ENCODE measurements around the gene DBNL. TPM values are rescaled to one million over a fixed set of nuclear protein-coding genes. Genes with fewer than 3 reads are reported as not detected.
"Not testable (repeated sequence)": the region's sequence is repeated elsewhere in the genome, so short reads cannot be mapped to it uniquely, and the experiment has no call there.

Gene DBNL
- total RNA-seq, 1 donor from 2014 or later = 33.1 TPM

DNA sequence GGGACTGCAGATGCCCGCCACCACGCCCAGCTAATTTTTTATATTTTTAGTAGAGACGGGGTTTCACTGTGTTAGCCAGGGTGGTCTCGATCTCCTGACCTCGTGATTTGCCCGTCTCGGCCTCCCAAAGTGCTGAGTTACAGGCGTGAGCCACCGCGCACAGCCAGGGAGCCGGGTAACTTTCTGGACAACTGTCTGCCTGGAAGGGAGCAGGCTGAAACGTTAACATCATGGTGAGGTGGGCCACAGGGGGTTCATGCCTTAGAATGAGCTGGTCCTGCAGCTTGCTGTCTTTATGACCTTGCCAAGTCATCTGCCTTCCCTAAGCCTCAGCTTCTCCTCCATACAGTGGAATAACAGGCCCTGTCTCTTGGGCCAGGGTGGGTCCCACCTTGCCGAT, 13.2 kb upstream of the DBNL start:
- H3K4me1 ChIP-seq; H3K27ac ChIP-seq (replicated peaks); H3K9me3 ChIP-seq (replicated peaks); H3K36me3 ChIP-seq; H3K27me3 ChIP-seq (ENCODE audit: low read depth); DNase-seq; intact Hi-C loops (cut with micrococcal nuclease); H3K4me3 ChIP-seq: not testable (repeated sequence)

- DNase-seq; intact Hi-C loops (cut with micrococcal nuclease): not testable (repeated sequence)
These were observed 12.5 kb upstream of the DBNL start for GRCh38 chr7:44032031-44032430.

GRCh38 chr7:44033971-44034844, 10.3 kb upstream of the DBNL start:
- H3K9me3 ChIP-seq (replicated peaks); H3K27me3 ChIP-seq (ENCODE audit: low read depth); H3K4me3 ChIP-seq; H3K27ac ChIP-seq (replicated peaks); intact Hi-C loops (cut with micrococcal nuclease); H3K4me1 ChIP-seq; H3K36me3 ChIP-seq; DNase-seq: not testable (repeated sequence)

More at GRCh38 chr7:44032031-44032430, 12.5 kb upstream of the DBNL start:
- H3K27me3 ChIP-seq (ENCODE audit: low read depth); H3K9me3 ChIP-seq (replicated peaks); H3K4me3 ChIP-seq; H3K27ac ChIP-seq (replicated peaks); H3K4me1 ChIP-seq; H3K36me3 ChIP-seq: not testable (repeated sequence)

DNA sequence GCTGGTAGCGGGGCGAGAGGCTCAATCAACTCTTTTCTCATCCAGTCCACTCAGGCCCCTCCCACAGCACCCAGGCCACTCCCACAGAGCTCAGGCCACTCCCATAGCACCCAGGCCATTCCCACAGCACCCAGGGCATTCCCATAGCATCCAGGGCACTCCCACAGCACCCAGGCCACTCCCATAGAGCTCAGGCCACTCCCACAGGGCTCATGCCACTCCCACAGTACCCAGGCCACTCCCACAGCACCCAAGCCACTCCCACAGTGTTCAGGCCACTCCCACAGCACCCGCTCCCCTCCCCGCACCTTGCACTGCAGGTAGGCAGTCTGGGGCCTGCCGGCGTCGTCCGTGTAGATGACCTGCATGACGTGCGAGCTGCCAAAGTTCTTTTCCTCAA, 8.1 kb upstream of the DBNL start:
- H3K9me3 ChIP-seq (replicated peaks); H3K36me3 ChIP-seq; H3K4me1 ChIP-seq; H3K27ac ChIP-seq (replicated peaks); H3K4me3 ChIP-seq; H3K27me3 ChIP-seq (ENCODE audit: low read depth); intact Hi-C loops (cut with micrococcal nuclease): not testable (repeated sequence)
- peak; percentile 14 for DNase-seq

DNA sequence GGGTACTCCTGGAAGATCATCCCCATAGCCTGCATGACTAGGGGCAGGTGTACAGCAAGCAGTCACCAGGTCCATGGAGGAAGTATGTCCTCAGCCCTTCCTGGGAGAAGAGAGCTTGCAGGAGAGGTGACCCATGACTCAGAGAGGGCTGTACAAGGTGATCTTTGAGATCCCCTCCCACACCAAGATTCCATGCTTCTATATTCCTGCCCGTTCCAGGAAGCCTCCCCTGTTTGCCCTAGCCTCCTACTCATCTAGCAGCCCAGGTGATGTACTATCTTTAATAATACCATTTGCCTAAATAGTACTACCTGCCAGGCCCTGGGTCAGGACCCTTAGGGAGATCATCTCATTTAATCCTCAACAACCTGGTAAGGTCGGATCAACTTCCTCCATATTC, 6.6 kb upstream of the DBNL start:
- intact Hi-C loops (cut with micrococcal nuclease); H3K36me3 ChIP-seq; H3K27me3 ChIP-seq (ENCODE audit: low read depth); H3K27ac ChIP-seq (replicated peaks); DNase-seq; H3K4me3 ChIP-seq; H3K4me1 ChIP-seq; H3K9me3 ChIP-seq (replicated peaks): not testable (repeated sequence)

DNA sequence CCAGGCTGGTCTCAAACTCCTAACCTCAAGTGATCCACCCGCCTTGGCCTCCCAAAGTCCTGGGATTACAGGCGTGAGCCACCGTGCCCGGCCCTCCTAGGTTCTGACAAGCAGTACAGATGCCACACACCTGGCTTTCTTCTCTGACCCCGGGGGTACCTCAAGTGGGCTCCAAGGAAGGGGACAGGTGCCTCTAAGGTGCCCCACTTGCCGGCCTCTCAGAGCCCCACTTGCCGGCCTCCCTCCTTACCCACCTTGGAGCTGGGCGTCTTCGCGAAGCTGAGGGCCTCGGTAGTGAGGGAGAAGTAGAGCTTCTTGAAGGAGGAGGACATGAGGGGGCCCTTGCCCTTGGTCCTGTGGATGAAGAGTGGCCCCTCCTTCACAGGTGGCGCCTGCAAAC, 5.9 kb upstream of the DBNL start:
- H3K36me3 ChIP-seq; H3K27me3 ChIP-seq (ENCODE audit: low read depth); intact Hi-C loops (cut with micrococcal nuclease); H3K27ac ChIP-seq (replicated peaks); H3K9me3 ChIP-seq (replicated peaks): not testable (repeated sequence)
- Histone ChIP-seq H3K4me3 (peak overlapping the region; percentile 58), H3K4me1 (peaks cover 11% of the 10 kb centered on the region)
- DNase-seq = peak; percentile 7

DNA sequence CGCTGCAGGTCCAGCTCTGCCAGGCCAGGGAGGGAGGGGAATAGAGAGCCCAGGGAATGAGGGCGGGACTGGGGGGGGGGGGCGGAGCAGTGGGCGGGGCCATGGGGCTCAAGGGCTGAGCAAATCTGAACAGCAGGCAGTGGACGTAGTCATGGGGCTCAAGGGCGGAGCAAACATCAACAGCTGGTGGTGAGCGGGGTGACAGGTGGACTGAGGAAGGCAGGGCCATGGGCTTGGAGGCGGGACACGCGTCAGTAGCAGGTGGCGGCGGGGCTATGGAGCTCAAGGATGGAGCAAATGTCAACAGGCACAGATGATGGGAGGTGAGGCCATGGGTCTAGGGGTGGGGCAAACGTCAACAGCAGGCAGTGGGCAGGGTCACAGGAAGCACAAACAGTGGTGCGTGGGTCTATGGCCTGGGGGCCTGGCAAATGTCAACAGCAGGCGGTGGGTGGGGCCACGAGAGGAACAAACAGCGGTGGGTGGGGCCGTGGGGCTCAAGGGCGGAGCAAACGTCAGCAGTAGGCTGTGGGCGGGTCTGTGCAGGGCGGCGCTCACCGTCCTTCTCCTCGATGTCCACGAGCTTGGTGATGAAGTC, 5.4 kb upstream of the DBNL start:
- peaks cover 16% of the 10 kb centered on the region for H3K4me1 ChIP-seq
- intact Hi-C loops (cut with micrococcal nuclease); H3K27me3 ChIP-seq (ENCODE audit: low read depth); H3K9me3 ChIP-seq (replicated peaks); H3K36me3 ChIP-seq: not testable (repeated sequence)
- H3K4me3 ChIP-seq = peak overlapping the region; percentile 58
- DNase-seq = peak; percentile 96
- H3K27ac ChIP-seq (replicated peaks) = peak overlapping the region; percentile 82

DNA sequence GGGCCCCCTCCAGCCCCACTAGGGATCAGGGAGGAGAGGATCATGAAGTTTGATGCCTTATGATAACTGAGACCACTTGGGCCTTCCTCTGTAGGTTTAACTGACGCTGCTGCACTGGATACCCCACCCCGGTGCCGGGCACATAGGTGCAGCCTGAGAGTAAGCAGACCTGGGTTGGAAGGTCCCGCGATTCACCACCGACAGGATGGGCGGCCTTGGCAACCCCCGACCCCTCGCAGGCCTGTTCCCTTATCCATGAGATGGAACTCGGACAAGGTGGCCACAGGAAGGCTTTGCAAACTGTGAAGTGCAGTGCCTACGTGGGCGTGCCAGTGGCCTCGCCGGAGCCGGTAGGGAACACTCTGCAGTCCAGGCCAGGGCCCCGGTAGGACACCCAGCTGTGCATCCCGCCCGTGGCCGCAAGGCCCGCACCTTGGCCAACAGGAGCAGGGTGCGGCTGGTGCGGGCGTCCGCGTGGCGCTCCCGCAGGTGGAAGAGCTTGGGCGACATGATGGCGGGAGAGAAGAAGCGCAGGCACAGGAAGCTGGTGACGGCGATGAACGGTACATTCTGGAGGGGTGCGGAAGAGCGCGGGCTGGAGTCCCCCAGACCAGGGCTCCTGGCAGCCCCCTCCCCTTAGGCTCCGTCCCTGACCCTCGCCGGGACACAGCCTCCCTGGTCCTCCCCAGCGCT, 4.6 kb upstream of the DBNL start:
- H3K27me3 ChIP-seq (ENCODE audit: low read depth); H3K36me3 ChIP-seq; H3K9me3 ChIP-seq (replicated peaks); intact Hi-C loops (cut with micrococcal nuclease): not testable (repeated sequence)
- peak; percentile 3 for DNase-seq
- Histone ChIP-seq H3K4me3 (peak overlapping the region; percentile 61), H3K27ac (replicated peaks) (peak overlapping the region; percentile 55), H3K4me1 (peaks cover 23% of the 10 kb centered on the region)

GRCh38 chr7:44040493-44040891, 4.0 kb upstream of the DBNL start:
- DNase-seq; intact Hi-C loops (cut with micrococcal nuclease); H3K27me3 ChIP-seq (ENCODE audit: low read depth); H3K9me3 ChIP-seq (replicated peaks); H3K36me3 ChIP-seq: not testable (repeated sequence)
- TF ChIP-seq, protein P1, sequence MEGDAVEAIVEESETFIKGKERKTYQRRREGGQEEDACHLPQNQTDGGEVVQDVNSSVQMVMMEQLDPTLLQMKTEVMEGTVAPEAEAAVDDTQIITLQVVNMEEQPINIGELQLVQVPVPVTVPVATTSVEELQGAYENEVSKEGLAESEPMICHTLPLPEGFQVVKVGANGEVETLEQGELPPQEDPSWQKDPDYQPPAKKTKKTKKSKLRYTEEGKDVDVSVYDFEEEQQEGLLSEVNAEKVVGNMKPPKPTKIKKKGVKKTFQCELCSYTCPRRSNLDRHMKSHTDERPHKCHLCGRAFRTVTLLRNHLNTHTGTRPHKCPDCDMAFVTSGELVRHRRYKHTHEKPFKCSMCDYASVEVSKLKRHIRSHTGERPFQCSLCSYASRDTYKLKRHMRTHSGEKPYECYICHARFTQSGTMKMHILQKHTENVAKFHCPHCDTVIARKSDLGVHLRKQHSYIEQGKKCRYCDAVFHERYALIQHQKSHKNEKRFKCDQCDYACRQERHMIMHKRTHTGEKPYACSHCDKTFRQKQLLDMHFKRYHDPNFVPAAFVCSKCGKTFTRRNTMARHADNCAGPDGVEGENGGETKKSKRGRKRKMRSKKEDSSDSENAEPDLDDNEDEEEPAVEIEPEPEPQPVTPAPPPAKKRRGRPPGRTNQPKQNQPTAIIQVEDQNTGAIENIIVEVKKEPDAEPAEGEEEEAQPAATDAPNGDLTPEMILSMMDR (IDR thresholded peaks at IDR 0.05; ENCODE audit: borderline replicate concordance) = peak; percentile 33
- Histone ChIP-seq H3K27ac (replicated peaks) (peak overlapping the region; percentile 27), H3K4me3 (peak overlapping the region; percentile 61), H3K4me1 (peaks cover 28% of the 10 kb centered on the region)
